ENCODE data around the gene C12orf43.

- TF ChIP-seq LEF1 (IDR thresholded peaks at IDR 0.05; ENCODE audit: borderline replicate concordance) (no peak), PKNOX1 (IDR thresholded peaks at IDR 0.05) (no peak), ZNF384 (IDR thresholded peaks at IDR 0.05) (no peak), BHLHE40 (IDR thresholded peaks at IDR 0.05; ENCODE audit: borderline replicate concordance) (no peak), SP1 (IDR thresholded peaks at IDR 0.05) (no peak)
These were observed 1.7 kb upstream of the C12orf43 start for GRCh38 chr12:121017966-121018491.

All from HEK293T (cell line).